ENCODE data around the gene LYRM2. TPM values are rescaled to one million over a fixed set of nuclear protein-coding genes. Genes with fewer than 3 reads are reported as not detected.
A peak's percentile ranks its signal among the peaks of the same experiment; 100 is the strongest.

LYRM2 gene
- total and polyA plus RNA-seq, 9 of the 15 experiments (the other 6 are each of a cell fraction or from before 2014, with no cell fraction given), result 13.9 to 115 (median 42.9) TPM

DNA sequence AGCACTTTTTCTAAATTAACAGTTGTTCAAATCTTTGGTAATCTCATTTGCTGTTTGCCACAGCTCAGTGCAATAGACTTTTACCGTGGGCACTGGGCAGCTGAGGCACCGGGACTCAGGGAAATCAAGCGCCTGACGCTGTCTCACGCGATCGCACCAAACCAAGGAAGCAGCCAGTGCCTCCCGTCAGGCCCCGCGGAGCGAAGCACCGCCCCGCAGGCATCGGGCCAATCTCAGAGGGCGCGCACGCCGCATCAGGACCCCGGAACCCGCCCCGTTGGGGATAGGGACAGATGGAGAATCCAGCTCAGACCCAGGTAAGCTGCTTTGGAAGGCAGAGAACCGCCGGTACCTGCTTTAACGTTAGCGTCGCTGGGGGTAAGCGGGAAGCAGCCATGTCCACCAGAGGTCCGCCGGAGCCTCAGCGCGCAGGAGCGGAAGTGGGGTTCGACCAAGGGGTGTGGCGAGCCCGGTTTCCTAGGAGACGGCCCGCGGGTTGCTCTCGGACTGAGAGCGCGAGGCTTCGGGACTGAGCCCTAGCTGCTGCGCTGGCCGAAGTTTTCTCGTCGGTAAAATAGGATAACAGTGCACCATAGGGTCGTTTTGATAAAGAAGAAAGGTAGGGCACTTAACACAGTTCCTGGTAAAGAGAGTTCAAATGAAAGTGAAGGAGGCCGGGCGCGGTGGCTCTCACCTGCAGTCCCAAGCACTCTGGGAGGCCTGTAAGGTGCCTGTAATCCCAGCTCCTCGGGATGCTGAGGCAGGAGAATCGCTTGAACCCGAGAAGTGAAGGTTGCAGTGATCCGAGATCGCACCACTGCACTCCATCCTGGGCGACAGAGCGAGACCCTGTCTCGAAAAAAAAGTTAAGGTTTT, at the start of gene LYRM2 (continued):
- TF ChIP-seq, protein P1, sequence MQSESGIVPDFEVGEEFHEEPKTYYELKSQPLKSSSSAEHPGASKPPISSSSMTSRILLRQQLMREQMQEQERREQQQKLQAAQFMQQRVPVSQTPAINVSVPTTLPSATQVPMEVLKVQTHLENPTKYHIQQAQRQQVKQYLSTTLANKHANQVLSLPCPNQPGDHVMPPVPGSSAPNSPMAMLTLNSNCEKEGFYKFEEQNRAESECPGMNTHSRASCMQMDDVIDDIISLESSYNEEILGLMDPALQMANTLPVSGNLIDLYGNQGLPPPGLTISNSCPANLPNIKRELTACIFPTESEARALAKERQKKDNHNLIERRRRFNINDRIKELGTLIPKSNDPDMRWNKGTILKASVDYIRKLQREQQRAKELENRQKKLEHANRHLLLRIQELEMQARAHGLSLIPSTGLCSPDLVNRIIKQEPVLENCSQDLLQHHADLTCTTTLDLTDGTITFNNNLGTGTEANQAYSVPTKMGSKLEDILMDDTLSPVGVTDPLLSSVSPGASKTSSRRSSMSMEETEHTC (IDR thresholded peaks at IDR 0.05), result peak; percentile 46
- TF ChIP-seq KLF10 (CRISPR knock-in tag; IDR thresholded peaks at IDR 0.05) (no peak), TAF15 (IDR thresholded peaks at IDR 0.05; ENCODE audit: low read depth, low read length) (no peak), ETV6 (IDR thresholded peaks at IDR 0.05; ENCODE audit: borderline replicate concordance in 1 of 2, low read depth in 2 of 2, low read length in 1 of 2) (no peak), ETV6 (CRISPR knock-in tag; IDR thresholded peaks at IDR 0.05; ENCODE audit: borderline replicate concordance) (no peak), ESRRA (IDR thresholded peaks at IDR 0.05; ENCODE audit: borderline replicate concordance, low read depth) (no peak), SRSF9 (IDR thresholded peaks at IDR 0.05; ENCODE audit: borderline replicate concordance, low read depth, low read length) (no peak), GABPA (tag; conservative IDR thresholded peaks at IDR 0.05; ENCODE audit: low read depth) (peak; percentile 87), ASH1L (IDR thresholded peaks at IDR 0.05; ENCODE audit: borderline replicate concordance, low read depth, partially characterized antibody) (no peak), TRIM24 (IDR thresholded peaks at IDR 0.05) (no peak), HDAC2 (IDR thresholded peaks at IDR 0.05) (0 out of 2 replicates have a peak, but pooled peaks have one; percentile 29), FOXK2 (conservative IDR thresholded peaks at IDR 0.05 in 1 of 2, IDR thresholded peaks at IDR 0.05 in 1 of 2; ENCODE audit: low read depth in 2 of 2) (peak in 1 of 2 experiments; percentile 39; a peak in 1 of 4 replicates)
- TF ChIP-seq, protein P2, sequence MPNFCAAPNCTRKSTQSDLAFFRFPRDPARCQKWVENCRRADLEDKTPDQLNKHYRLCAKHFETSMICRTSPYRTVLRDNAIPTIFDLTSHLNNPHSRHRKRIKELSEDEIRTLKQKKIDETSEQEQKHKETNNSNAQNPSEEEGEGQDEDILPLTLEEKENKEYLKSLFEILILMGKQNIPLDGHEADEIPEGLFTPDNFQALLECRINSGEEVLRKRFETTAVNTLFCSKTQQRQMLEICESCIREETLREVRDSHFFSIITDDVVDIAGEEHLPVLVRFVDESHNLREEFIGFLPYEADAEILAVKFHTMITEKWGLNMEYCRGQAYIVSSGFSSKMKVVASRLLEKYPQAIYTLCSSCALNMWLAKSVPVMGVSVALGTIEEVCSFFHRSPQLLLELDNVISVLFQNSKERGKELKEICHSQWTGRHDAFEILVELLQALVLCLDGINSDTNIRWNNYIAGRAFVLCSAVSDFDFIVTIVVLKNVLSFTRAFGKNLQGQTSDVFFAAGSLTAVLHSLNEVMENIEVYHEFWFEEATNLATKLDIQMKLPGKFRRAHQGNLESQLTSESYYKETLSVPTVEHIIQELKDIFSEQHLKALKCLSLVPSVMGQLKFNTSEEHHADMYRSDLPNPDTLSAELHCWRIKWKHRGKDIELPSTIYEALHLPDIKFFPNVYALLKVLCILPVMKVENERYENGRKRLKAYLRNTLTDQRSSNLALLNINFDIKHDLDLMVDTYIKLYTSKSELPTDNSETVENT (CRISPR knock-in tag; IDR thresholded peaks at IDR 0.05), result peak; percentile 55
- TF ChIP-seq, protein P3, sequence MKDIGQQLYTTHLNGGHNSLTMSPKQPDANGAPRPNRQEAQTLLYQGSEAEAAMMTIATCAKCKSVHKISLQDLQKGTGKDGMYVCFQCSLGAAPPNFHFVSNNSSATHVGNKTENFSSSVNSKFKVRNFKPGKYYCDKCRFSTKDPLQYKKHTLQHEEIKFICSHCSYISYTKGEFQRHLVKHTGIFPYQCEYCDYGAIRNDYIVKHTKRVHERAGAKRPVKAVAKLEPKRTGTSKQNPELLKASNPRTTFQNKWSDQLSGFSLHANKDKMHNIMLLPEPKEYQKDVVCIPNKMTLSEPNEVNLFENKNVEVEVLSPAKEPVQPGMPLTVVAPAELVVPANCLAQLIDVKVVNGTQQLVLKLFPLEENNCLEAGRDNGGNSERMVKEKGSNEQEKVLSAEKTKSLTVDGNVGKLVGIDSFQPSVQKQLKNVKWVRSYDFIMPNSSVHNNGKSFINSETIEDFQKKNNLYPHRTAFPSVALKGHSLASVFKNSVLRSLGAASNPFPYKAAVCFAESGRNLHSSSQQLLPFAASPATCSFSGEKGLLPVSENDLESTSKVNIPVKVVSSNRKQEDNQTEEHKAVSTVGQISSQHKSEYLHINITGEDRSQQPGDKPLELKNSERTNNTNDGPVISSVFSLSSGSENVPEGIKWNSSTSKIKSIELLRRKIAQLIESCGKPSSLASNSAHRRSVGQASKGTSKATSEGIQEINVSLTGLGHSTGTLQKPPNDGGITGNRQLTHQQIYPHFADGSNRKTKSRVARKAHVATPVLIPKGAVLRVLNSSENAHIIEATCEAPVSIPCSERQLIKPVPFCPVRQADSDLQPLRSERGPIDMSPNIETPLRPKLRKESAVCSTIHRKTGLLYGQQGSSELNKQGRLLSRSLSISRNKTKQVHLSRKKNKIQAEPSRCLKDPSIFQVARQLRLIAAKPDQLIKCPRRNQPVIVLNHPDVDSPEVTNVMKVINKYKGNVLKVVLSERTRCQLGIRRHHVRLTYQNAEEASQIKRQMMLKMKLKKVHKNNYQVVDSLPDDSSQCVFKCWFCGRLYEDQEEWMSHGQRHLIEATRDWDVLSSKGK (CRISPR knock-in tag; IDR thresholded peaks at IDR 0.05), result no peak
- TF ChIP-seq, protein P4, sequence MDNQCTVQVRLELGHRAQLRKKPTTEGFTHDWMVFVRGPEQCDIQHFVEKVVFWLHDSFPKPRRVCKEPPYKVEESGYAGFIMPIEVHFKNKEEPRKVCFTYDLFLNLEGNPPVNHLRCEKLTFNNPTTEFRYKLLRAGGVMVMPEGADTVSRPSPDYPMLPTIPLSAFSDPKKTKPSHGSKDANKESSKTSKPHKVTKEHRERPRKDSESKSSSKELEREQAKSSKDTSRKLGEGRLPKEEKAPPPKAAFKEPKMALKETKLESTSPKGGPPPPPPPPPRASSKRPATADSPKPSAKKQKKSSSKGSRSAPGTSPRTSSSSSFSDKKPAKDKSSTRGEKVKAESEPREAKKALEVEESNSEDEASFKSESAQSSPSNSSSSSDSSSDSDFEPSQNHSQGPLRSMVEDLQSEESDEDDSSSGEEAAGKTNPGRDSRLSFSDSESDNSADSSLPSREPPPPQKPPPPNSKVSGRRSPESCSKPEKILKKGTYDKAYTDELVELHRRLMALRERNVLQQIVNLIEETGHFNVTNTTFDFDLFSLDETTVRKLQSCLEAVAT (IDR thresholded peaks at IDR 0.05), result no peak
- TF ChIP-seq, protein P5, sequence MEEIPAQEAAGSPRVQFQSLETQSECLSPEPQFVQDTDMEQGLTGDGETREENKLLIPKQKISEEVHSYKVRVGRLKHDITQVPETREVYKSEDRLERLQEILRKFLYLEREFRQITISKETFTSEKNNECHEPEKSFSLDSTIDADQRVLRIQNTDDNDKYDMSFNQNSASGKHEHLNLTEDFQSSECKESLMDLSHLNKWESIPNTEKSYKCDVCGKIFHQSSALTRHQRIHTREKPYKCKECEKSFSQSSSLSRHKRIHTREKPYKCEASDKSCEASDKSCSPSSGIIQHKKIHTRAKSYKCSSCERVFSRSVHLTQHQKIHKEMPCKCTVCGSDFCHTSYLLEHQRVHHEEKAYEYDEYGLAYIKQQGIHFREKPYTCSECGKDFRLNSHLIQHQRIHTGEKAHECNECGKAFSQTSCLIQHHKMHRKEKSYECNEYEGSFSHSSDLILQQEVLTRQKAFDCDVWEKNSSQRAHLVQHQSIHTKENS (CRISPR knock-in tag; IDR thresholded peaks at IDR 0.05), result no peak

Data from K562 (cell line).